Measurements from ENCODE around the gene NTPCR. TPM values are rescaled to one million over a fixed set of nuclear protein-coding genes. Genes with fewer than 3 reads are reported as not detected.

Gene NTPCR
- total RNA-seq, 6 experiments from 2014 or later, result 15.9 to 28.2 (median 19.7) TPM

DNA sequence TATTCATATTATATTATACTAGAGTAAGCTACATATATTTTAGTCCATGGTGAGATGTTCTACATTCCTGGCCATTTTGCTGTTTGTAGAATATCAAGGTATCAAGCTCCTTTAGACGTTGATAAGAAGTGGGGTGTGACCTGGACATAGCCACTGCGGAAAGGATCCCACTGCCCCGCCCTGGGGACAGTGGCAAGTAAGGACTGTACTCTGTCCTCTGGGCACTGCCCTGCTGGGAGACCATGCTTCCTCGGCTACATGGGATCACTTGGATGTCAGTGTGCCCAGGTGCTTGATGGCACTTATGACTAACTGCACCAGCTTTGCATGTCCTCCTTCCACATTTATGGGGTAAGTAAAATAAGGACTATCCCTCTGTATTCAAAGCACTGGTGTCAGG lies 46.3 kb upstream of the NTPCR start:
- 39% methylated on average over 2 of the region's 4 CpGs for WGBS (ENCODE audit: insufficient coverage, low coverage, low lambda C conversion rate, missing lambda C conversion rate)
- TF ChIP-seq POLR2A (IDR thresholded peaks at IDR 0.05), result no peak
- TF ChIP-seq, protein P1, sequence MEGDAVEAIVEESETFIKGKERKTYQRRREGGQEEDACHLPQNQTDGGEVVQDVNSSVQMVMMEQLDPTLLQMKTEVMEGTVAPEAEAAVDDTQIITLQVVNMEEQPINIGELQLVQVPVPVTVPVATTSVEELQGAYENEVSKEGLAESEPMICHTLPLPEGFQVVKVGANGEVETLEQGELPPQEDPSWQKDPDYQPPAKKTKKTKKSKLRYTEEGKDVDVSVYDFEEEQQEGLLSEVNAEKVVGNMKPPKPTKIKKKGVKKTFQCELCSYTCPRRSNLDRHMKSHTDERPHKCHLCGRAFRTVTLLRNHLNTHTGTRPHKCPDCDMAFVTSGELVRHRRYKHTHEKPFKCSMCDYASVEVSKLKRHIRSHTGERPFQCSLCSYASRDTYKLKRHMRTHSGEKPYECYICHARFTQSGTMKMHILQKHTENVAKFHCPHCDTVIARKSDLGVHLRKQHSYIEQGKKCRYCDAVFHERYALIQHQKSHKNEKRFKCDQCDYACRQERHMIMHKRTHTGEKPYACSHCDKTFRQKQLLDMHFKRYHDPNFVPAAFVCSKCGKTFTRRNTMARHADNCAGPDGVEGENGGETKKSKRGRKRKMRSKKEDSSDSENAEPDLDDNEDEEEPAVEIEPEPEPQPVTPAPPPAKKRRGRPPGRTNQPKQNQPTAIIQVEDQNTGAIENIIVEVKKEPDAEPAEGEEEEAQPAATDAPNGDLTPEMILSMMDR (IDR thresholded peaks at IDR 0.05), result no peak
- no peaks in the 10 kb centered on the region for H3K4me1 ChIP-seq
- no peaks in the 10 kb centered on the region for H3K9me3 ChIP-seq
- H3K4me3 ChIP-seq, result no peak overlapping the region
- H3K27ac ChIP-seq, result no peak overlapping the region
- no peaks in the 10 kb centered on the region for H3K27me3 ChIP-seq
- intact Hi-C loops (cut with DNase I), result no loop called here
- DNase-seq (no peak), ATAC-seq (no peak)
- H3K36me3 ChIP-seq, result no peaks in the 10 kb centered on the region

DNA sequence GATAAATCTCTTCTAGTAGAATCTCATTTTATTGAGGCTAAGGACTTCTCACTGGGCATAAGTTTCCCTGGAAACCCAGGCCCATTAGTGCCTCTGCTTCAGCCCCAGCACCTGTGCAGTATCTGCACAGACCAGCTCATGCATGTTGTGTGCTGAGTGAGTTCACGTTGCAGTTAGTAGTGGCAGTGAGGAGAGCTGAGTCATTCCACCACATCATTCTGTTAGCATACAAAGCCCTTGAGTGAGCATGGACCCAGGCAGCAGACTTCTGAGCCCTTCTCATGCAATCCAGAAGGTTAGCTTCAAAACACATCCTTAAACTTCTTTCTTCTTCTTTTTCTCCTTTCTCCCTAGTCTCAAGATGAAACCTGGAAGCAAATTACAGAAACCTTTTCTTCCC lies 45.8 kb upstream of the NTPCR start:
- 40% methylated on average over 1 of the region's 1 CpG for WGBS (ENCODE audit: insufficient coverage, low coverage, low lambda C conversion rate, missing lambda C conversion rate)
- DNase-seq, result no peak
- no peak for ATAC-seq
- no peak overlapping the region for H3K4me3 ChIP-seq
- H3K27ac ChIP-seq, result no peak overlapping the region
- intact Hi-C loops (cut with DNase I), result no loop called here
- no peaks in the 10 kb centered on the region for H3K36me3 ChIP-seq
- no peaks in the 10 kb centered on the region for H3K27me3 ChIP-seq
- TF ChIP-seq POLR2A (IDR thresholded peaks at IDR 0.05), result no peak
- TF ChIP-seq, protein P1 (IDR thresholded peaks at IDR 0.05), result no peak
- no peaks in the 10 kb centered on the region for H3K4me1 ChIP-seq
- H3K9me3 ChIP-seq, result no peaks in the 10 kb centered on the region

DNA sequence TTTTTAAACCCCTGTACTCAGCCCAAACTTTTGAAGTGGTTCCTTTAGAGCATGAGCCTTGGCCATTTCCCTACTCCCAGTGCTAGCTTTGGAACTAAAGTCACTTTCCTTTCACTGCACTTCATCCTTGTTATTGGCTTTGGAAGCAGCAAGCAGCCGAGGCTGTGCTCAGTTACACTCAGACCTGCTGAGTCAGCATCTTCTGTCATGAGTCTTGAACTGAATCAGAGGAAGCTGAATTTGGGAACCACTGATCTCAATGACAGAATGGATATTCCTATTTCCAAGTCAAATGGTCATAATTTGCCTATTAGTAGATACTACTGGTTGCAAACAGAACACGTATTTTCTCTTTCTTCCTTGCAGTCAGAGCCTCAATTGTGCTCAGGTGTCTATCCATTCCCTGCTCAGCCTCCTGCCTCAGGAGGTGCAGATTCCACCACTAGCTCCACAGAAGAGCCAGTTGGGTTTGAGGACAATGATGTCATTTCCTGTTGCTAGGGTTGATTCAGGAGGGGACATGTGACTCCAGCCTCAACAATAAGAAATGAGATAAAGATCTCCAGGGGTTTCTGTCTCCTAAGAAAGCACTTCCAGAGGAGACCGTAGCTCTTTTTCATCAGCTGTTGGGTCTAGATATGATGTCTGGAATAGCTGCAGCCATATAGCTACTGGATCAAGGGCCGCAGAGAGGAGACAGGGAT lies 44.9 kb upstream of the NTPCR start:
- ATAC-seq (no peak), DNase-seq (no peak)
- H3K9me3 ChIP-seq, result no peaks in the 10 kb centered on the region
- no peaks in the 10 kb centered on the region for H3K27me3 ChIP-seq
- WGBS (ENCODE audit: insufficient coverage, low coverage, low lambda C conversion rate, missing lambda C conversion rate), result 72% methylated on average over 4 of the region's 4 CpGs
- H3K36me3 ChIP-seq, result no peaks in the 10 kb centered on the region
- H3K27ac ChIP-seq, result no peak overlapping the region
- no peaks in the 10 kb centered on the region for H3K4me1 ChIP-seq
- H3K4me3 ChIP-seq, result no peak overlapping the region
- intact Hi-C loops (cut with DNase I), result no loop called here
- TF ChIP-seq, protein P1 (IDR thresholded peaks at IDR 0.05), result no peak
- TF ChIP-seq POLR2A (IDR thresholded peaks at IDR 0.05), result no peak

DNA sequence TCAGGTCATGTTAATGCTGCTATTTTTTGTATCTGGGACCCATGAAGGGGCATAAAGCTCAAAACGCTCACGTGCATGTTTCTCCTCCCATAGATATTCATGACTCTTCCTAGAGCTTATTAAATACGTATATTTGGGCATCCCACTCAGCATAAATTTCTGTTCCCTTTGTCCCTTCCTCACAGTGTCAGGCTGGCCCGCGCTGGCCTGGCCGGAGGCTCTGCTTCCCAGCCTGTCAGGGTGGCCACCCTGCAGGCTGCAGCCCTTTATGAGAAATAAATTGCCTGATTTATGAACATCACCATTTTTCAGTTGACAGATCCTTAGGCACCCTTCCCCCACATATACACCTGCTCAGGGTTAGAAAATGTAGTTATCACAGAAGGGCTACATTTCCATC lies 44.0 kb upstream of the NTPCR start:
- DNase-seq, result no peak
- Histone ChIP-seq H3K36me3 (no peaks in the 10 kb centered on the region), H3K4me3 (no peak overlapping the region), H3K27me3 (no peaks in the 10 kb centered on the region), H3K4me1 (no peaks in the 10 kb centered on the region), H3K27ac (no peak overlapping the region), H3K9me3 (no peaks in the 10 kb centered on the region)
- intact Hi-C loops (cut with DNase I), result no loop called here
- 92% methylated on average over 3 of the region's 6 CpGs for WGBS (ENCODE audit: insufficient coverage, low coverage, low lambda C conversion rate, missing lambda C conversion rate)
- TF ChIP-seq, protein P1 (IDR thresholded peaks at IDR 0.05), result no peak
- TF ChIP-seq POLR2A (IDR thresholded peaks at IDR 0.05), result no peak
- no peak for ATAC-seq
